ENCODE results near the gene OR56A1.
"Not testable (repeated sequence)": the region's sequence is repeated elsewhere in the genome, so short reads cannot be mapped to it uniquely, and the experiment has no call there.

Gene OR56A1, protein sequence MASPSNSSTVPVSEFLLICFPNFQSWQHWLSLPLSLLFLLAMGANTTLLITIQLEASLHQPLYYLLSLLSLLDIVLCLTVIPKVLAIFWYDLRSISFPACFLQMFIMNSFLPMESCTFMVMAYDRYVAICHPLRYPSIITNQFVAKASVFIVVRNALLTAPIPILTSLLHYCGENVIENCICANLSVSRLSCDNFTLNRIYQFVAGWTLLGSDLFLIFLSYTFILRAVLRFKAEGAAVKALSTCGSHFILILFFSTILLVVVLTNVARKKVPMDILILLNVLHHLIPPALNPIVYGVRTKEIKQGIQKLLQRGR

DNA sequence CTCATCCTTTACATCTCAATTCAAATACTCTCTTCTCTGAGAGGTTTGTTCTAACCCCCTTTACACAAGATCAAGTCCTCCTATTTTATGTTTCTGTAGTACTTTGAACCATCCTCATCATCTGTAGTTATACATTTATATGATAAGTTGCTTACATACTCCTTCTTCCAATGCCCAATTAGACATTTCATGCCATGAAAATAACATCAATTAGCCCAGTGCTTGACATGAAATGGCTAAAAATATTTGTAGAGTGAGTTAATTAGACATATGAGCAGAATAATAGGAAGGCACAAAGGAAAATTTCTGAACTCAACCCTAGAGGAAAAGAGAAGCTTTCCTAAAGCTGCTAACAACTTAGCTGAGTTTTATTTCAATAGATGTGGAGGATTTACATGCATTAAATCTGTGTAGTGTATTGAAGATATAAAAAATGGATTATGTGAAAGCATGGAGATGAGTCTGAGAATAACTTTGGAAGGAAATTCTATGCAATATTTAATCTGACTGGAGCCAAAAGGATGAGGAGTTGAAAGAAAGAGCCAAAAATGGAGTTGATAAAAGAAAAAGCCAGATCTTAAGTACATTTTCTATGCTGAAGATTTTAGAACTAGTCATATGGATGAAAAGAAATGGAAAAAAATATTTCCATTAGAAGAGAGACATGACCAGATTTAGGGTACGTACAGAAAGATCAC, at the start of gene OR56A1:
TSS of gene OR56A1 (minus strand) at position 51 of the 698 bp plus-strand sequence. CDS start 3,066 bp downstream, outside the sequence.
- no peak within 1 kb of the TSS for H3K27ac Mint-ChIP-seq
- intact Hi-C loops (cut with micrococcal nuclease), result no loop called here
- no peaks in the 10 kb centered on the region for H3K36me3 Mint-ChIP-seq (ENCODE audit: low read depth)
- no peaks in the 10 kb centered on the region for H3K4me1 Mint-ChIP-seq (ENCODE audit: low read depth)
- H3K9me3 Mint-ChIP-seq, result no peaks in the 10 kb centered on the region
- no peak within 1 kb of the TSS for H3K4me3 Mint-ChIP-seq
- H3K27me3 Mint-ChIP-seq, result peaks cover 14% of the 10 kb centered on the region

DNA sequence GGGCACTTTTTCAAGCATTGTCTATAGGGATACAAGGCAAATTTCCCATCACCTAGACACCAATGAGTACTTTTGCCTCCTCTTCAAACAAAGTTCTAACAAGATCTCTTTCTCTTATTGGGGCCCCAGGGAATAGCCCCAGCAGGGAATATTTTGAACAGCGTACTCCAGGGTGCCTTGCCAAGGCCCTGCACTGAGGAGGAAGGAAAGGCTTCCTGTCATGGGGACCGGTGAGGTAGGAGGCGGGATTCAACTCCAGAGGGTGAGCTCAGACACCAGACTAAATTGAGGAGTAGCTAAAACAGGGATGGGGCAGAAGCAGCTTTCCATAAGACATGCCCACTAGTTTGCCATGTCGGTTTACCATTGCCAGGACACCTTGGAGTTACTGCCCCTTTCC, 48.9 kb upstream of the OR56A1 start:
- intact Hi-C loops (cut with micrococcal nuclease), result no loop called here
- no peaks in the 10 kb centered on the region for H3K4me1 Mint-ChIP-seq (ENCODE audit: low read depth)
- H3K27ac Mint-ChIP-seq, result no peak overlapping the region
- no peaks in the 10 kb centered on the region for H3K36me3 Mint-ChIP-seq (ENCODE audit: low read depth)
- peaks cover 22% of the 10 kb centered on the region for H3K27me3 Mint-ChIP-seq
- peaks cover 28% of the 10 kb centered on the region for H3K9me3 Mint-ChIP-seq
- no peak overlapping the region for H3K4me3 Mint-ChIP-seq

DNA sequence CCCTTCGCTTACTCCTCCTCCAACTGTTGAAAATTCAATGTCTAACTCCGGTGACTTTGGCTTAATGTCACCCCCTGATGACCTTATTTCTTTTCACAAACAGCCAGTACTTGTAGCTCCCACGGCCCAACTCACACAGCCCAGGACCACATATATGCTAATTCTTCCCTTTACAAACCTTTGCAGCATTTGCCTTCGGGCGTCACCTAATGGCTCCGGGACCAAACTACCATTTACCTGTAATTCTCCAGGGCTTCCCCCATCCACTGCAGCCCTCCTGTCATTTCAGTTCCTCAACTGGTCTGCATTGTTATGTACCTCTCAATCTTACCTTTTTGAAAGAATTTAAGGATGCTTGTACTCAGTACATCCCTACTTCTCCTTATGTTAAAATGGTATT, 47.2 kb upstream of the OR56A1 start:
- intact Hi-C loops (cut with micrococcal nuclease), result no loop called here
- Mint-ChIP-seq H3K9me3 (peaks cover 28% of the 10 kb centered on the region), H3K27ac (no peak overlapping the region), H3K27me3 (peaks cover 25% of the 10 kb centered on the region), H3K4me1 (ENCODE audit: low read depth) (no peaks in the 10 kb centered on the region), H3K36me3 (ENCODE audit: low read depth) (no peaks in the 10 kb centered on the region), H3K4me3 (no peak overlapping the region)

DNA sequence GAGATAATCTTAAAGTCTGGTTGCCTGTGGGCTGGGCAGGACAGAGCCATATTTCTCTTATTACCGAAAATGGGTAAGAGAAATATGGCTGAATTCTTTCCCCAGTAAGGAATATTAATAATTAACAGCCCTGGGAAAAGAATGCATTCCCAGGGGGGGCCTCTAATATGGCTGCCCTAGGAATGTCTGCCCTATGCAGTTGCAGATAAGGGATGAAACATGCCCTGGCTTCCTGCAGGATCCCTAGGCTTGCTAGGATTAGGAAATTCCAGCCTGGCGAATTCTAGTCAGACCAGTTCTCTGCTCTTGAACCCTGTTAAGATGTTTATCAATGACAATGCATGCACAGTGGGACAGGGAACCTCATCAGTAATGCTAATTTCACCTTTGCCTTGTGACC, 45.9 kb upstream of the OR56A1 start:
- intact Hi-C loops (cut with micrococcal nuclease); H3K4me1 Mint-ChIP-seq (ENCODE audit: low read depth); H3K27ac Mint-ChIP-seq; H3K4me3 Mint-ChIP-seq; H3K36me3 Mint-ChIP-seq (ENCODE audit: low read depth): not testable (repeated sequence)
- Mint-ChIP-seq H3K9me3 (peaks cover 28% of the 10 kb centered on the region), H3K27me3 (peaks cover 21% of the 10 kb centered on the region)

DNA sequence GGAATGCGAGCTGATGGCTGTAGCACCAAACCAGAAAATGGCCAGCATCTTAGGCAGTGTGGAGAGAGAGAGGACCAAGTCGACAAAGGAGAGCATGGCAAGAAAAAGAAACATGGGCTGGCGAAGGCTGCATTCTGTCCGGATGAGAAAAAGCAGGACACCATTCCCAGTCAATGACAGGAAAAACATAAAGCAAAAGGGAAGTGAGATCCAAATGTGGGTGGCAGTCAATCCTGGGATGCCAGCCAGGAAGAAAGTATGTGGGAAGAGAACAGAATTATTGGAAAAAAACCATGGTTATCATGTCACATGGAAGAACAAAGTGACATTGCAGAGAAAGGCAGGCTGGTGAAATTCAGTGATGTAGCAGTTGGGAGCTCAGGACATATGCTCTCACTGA, 36.9 kb upstream of the OR56A1 start:
- Mint-ChIP-seq H3K4me3 (no peak overlapping the region), H3K4me1 (ENCODE audit: low read depth) (no peaks in the 10 kb centered on the region), H3K27me3 (peaks cover 12% of the 10 kb centered on the region), H3K36me3 (ENCODE audit: low read depth) (no peaks in the 10 kb centered on the region), H3K27ac (no peak overlapping the region), H3K9me3 (no peaks in the 10 kb centered on the region)
- intact Hi-C loops (cut with micrococcal nuclease), result no loop called here

DNA sequence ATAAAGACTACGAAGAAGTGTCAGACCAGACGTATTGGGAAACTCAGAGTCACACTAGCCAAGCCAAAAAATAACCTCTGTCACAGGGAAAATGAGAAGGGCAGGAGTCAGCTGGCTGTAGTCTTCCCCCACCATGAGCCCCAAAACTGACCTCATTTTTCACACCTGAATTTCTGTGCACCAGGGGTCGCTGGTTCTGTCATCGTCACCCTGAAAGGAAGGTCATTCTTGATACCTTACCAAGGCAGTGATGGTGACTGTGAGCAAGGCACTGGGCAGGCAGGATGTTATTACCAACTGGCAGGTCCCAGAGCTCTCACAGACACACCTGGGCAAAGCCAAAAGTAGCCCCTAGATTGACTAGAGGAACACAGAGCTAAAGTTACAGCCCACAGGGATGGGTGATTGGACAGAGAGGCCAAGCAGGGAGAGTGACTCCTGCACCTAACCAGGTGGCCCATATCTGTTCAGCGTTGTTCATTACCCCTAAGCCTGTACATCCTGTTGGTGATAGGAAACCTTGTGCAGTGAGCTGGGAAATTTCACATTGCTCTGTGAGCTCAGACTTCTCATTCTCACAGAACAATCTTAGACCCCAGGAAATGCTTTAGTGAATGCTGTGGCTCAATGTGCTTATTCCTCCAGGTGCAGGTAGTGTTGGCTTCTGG, 32.3 kb upstream of the OR56A1 start:
- H3K9me3 Mint-ChIP-seq, result no peaks in the 10 kb centered on the region
- no peaks in the 10 kb centered on the region for H3K36me3 Mint-ChIP-seq (ENCODE audit: low read depth)
- no peaks in the 10 kb centered on the region for H3K4me1 Mint-ChIP-seq (ENCODE audit: low read depth)
- no peak overlapping the region for H3K4me3 Mint-ChIP-seq
- no peak overlapping the region for H3K27ac Mint-ChIP-seq
- intact Hi-C loops (cut with micrococcal nuclease), result no loop called here
- H3K27me3 Mint-ChIP-seq, result peaks cover 15% of the 10 kb centered on the region

DNA sequence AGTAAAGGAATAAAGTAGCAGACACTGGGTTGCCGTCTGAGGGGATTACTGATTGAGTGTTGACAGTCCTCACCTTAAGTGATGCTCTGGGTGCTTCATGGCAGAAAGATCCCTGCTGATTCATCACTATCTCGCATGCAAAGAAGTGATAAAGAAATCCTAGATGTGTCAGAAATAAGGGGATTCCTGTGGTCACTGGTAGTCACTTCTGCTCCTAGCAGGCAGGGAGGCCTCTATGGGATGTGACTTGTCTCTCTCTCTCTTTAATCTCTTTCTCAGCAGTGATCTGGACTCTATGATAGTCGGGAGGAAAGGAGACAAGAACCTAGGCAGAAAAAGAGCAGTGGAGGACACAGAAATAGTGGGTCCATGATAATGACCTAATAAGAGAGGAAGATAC, 30.9 kb upstream of the OR56A1 start:
- Mint-ChIP-seq H3K4me1 (ENCODE audit: low read depth) (no peaks in the 10 kb centered on the region), H3K4me3 (no peak overlapping the region), H3K9me3 (no peaks in the 10 kb centered on the region), H3K36me3 (ENCODE audit: low read depth) (no peaks in the 10 kb centered on the region), H3K27ac (no peak overlapping the region), H3K27me3 (peaks cover 12% of the 10 kb centered on the region)
- intact Hi-C loops (cut with micrococcal nuclease), result no loop called here

DNA sequence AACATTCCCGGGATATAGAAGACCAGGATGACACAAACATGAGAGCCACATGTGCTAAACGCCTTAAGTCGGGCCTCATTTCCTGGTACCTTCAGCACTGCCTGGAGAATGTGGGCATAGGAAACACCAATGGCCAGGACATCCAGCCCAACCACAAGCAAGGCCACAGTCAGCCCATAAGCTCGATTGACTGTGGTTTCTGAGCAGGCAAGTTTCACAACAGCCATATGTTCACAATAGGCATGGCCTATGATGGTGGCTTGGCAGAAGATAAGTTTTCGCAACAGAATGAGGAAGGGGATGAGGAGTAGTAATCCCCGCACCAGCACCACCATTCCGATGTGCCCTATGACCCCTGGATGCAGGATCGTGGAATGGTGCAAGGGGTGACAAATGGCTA, 26.9 kb upstream of the OR56A1 start:
- H3K4me3 Mint-ChIP-seq, result no peak overlapping the region
- H3K9me3 Mint-ChIP-seq, result no peaks in the 10 kb centered on the region
- no peak overlapping the region for H3K27ac Mint-ChIP-seq
- H3K36me3 Mint-ChIP-seq (ENCODE audit: low read depth), result no peaks in the 10 kb centered on the region
- peaks cover 6% of the 10 kb centered on the region for H3K4me1 Mint-ChIP-seq (ENCODE audit: low read depth)
- intact Hi-C loops (cut with micrococcal nuclease), result no loop called here
- peaks cover 16% of the 10 kb centered on the region for H3K27me3 Mint-ChIP-seq

DNA sequence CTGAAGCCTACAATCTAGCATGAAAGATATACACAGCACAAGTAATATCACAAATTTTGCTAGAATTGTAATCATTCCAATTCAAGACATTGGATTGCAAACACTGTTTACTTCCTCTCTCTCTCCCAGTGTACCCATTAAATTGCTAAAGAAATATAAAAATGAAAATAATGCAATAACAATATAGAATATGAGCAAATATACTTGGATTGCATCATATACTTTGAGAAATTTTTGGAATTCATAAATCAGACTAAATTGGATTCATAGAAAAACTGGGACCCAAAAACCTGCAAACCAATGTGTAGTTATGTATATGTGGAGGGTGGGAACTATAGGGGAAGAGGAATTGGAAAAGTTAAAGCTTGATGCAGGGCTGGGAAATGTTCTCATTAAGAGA, 25.0 kb upstream of the OR56A1 start:
- Mint-ChIP-seq H3K27me3 (peaks cover 27% of the 10 kb centered on the region), H3K9me3 (no peaks in the 10 kb centered on the region), H3K36me3 (ENCODE audit: low read depth) (no peaks in the 10 kb centered on the region), H3K4me1 (ENCODE audit: low read depth) (peaks cover 6% of the 10 kb centered on the region), H3K27ac (no peak overlapping the region), H3K4me3 (no peak overlapping the region)
- intact Hi-C loops (cut with micrococcal nuclease), result no loop called here

DNA sequence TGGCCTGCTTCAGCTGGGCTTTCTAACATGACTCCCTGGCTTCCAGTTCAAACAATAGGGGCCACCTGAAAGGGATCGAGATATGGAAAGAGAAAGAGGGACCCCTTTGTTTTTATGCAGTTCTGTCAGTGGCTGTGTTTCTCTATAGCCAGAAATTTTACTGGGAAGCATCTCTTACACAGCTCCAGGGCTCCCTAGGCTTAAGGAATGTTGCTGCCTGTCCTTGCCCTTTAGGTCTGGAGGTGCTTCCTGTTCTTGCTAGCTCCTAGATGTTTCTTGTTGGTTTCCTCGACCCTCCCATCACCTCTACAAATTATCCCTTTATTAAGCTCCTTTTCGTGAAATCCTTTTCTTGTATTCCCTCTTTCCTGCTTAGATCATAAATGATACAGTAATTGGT, 21.8 kb upstream of the OR56A1 start:
- no peaks in the 10 kb centered on the region for H3K36me3 Mint-ChIP-seq (ENCODE audit: low read depth)
- peaks cover 28% of the 10 kb centered on the region for H3K27me3 Mint-ChIP-seq
- intact Hi-C loops (cut with micrococcal nuclease), result no loop called here
- H3K4me3 Mint-ChIP-seq, result no peak overlapping the region
- H3K4me1 Mint-ChIP-seq (ENCODE audit: low read depth), result peaks cover 6% of the 10 kb centered on the region
- H3K9me3 Mint-ChIP-seq, result no peaks in the 10 kb centered on the region
- H3K27ac Mint-ChIP-seq, result no peak overlapping the region

DNA sequence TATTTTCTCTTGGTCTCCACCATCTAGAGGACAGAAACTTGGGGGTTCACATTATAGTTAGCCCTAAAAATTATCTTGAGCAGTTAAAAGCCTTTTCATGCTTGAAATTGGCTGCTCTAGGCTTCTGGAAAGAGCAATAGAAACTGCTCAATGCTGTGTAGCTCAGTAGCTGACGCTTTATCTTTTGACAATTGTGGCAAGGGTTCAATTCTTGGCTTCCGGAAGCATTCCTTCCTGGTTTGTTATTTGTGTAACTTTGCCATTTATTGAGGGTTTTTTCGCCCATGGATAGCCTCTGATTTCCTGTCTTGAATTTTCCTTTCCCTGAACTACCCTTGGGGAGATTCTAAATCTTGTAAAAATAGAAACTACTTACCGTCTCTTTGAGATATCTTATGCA, 10.3 kb upstream of the OR56A1 start:
- Mint-ChIP-seq H3K4me3 (no peak overlapping the region), H3K27ac (no peak overlapping the region), H3K27me3 (peaks cover 21% of the 10 kb centered on the region), H3K9me3 (no peaks in the 10 kb centered on the region), H3K4me1 (ENCODE audit: low read depth) (peaks cover 12% of the 10 kb centered on the region), H3K36me3 (ENCODE audit: low read depth) (no peaks in the 10 kb centered on the region)
- intact Hi-C loops (cut with micrococcal nuclease), result no loop called here

DNA sequence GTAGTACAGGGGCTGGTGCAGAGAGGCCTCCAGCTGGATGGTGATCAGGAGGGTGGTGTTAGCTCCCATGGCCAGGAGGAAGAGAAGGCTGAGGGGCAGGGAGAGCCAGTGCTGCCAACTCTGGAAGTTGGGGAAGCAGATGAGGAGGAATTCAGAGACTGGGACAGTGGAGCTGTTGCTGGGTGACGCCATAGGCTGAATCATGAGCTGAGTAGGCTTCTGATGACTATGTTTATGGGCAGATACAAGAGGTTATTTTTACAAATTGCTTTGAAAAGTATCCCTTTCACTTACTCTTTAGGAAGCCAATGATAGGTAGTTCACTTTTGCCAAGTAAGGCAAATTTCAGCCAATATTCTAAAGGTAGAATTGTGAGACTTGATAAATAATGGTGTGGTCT, 3.1 kb downstream of the OR56A1 start:
- no peaks in the 10 kb centered on the region for H3K36me3 Mint-ChIP-seq (ENCODE audit: low read depth)
- no peaks in the 10 kb centered on the region for H3K9me3 Mint-ChIP-seq
- no peaks in the 10 kb centered on the region for H3K4me1 Mint-ChIP-seq (ENCODE audit: low read depth)
- H3K27ac Mint-ChIP-seq, result no peak overlapping the region
- no peak overlapping the region for H3K4me3 Mint-ChIP-seq
- intact Hi-C loops (cut with micrococcal nuclease), result no loop called here
- peaks cover 12% of the 10 kb centered on the region for H3K27me3 Mint-ChIP-seq

DNA sequence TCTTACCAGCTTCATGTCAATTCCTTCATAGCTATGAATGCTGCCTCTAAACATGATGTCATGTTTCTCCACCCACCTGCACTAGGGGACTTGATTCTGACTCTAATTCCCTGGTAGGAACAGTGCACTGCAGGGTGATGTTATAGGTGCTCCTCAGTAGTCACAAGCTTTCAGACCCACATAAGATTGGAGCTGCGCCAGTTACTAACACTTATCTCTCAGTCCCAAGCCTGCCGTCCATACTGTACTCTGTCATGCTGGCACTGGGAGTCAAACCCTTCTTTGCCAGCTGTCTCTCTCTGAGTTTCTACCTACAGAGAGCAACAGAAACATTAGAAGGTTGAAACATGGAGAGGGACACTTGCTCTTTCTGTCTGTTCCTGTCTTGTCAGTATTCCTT, 5.5 kb downstream of the OR56A1 start:
- intact Hi-C loops (cut with micrococcal nuclease), result no loop called here
- H3K4me1 Mint-ChIP-seq (ENCODE audit: low read depth), result no peaks in the 10 kb centered on the region

DNA sequence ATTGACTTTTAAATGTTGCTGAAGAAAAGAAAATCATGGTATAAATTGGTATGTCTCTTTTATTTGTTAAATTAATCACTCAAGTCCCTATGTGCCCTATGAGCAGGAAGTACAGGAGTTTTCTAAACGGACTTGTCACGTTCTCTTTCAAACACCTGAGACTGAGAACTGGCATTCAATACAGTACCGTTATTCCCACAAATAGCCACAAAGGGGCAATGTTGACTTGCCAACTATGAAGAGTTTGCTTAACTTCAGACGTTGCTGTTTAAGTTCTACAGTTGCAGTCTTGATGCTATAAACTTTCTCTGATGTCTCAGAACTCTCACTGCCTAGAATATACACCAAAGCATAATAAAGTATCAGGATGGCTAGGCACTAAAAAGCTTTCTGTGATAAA, 7.6 kb downstream of the OR56A1 start:
- no peaks in the 10 kb centered on the region for H3K4me1 Mint-ChIP-seq (ENCODE audit: low read depth)
- peaks cover 31% of the 10 kb centered on the region for H3K27me3 Mint-ChIP-seq
- no peak overlapping the region for H3K27ac Mint-ChIP-seq
- no peaks in the 10 kb centered on the region for H3K9me3 Mint-ChIP-seq
- intact Hi-C loops (cut with micrococcal nuclease), result loop anchor here (1.0 kb wide), 2 partner anchors 292 to 330 kb away; no protein-coding TSS in a partner anchor
- no peaks in the 10 kb centered on the region for H3K36me3 Mint-ChIP-seq (ENCODE audit: low read depth)
- no peak overlapping the region for H3K4me3 Mint-ChIP-seq

More for the DNA sequence above, 5.5 kb downstream of the OR56A1 start:
- no peaks in the 10 kb centered on the region for H3K36me3 Mint-ChIP-seq (ENCODE audit: low read depth)
- no peak overlapping the region for H3K4me3 Mint-ChIP-seq
- no peak overlapping the region for H3K27ac Mint-ChIP-seq
- H3K27me3 Mint-ChIP-seq, result peaks cover 21% of the 10 kb centered on the region
- no peaks in the 10 kb centered on the region for H3K9me3 Mint-ChIP-seq
